GM12892 (cell line): Measurements from ENCODE around the gene FNDC11.

ENCODE experiments used
- POLR2A ChIP-seq: IDR thresholded peaks from 2 replicates; pipeline ENCODE4 v1.6.1; 2011; ENCODE audit warnings: low read depth, low read length, control low read depth
- POLR2AphosphoS5 ChIP-seq: IDR thresholded peaks from 2 replicates; pipeline ENCODE4 v1.6.1; 2011; ENCODE audit warnings: low read depth, low read length, control low read depth
- TAF1 ChIP-seq: IDR thresholded peaks from 2 replicates; pipeline ENCODE4 v1.6.1; 2011; ENCODE audit warnings: low read depth, mild to moderate bottlenecking, control low read depth, low read length, borderline replicate concordance

- TF ChIP-seq POLR2AphosphoS5: no peak
- TF ChIP-seq POLR2A: no peak
- no peak for TF ChIP-seq TAF1
These were observed 17.6 kb upstream of the FNDC11 start for GRCh38 chr20:63536241-63536977.
